GM19328 (cell line): ENCODE results near the gene RSKR.
"Not testable (repeated sequence)": the region's sequence is repeated elsewhere in the genome, so short reads cannot be mapped to it uniquely, and the experiment has no call there.

Experiments used
- ATAC-seq: cut with Tn5 transposase; IDR thresholded peaks from one replicate; pipeline ENCODE4 v1.9.1; 2021; ENCODE audit warnings: mild to moderate bottlenecking, moderate library complexity; ENCODE audit not compliant: unreplicated experiment

Gene RSKR

GRCh38 chr17:28624148-28624547, 10.2 kb upstream of the RSKR start:
- no peak for ATAC-seq

GRCh38 chr17:28623696-28624095, 9.7 kb upstream of the RSKR start:
- no peak for ATAC-seq

GRCh38 chr17:28622186-28622585, 8.2 kb upstream of the RSKR start:
- ATAC-seq = no peak

- ATAC-seq = no peak
Observed at GRCh38 chr17:28620010-28620409, 6.0 kb upstream of the RSKR start.

GRCh38 chr17:28618464-28618863, 4.5 kb upstream of the RSKR start:
- no peak for ATAC-seq

GRCh38 chr17:28616281-28616680, 2.3 kb upstream of the RSKR start:
- no peak for ATAC-seq

- no peak for ATAC-seq
Observed at GRCh38 chr17:28615260-28615940, 1.4 kb upstream of the RSKR start.

GRCh38 chr17:28612936-28613872, 781 bp downstream of the RSKR start:
- ATAC-seq = no peak

GRCh38 chr17:28612531-28612930, 1.5 kb downstream of the RSKR start:
- no peak for ATAC-seq

GRCh38 chr17:28610376-28610775, 3.6 kb downstream of the RSKR start:
- ATAC-seq = no peak

GRCh38 chr17:28604031-28604430, 10.0 kb downstream of the RSKR start:
- not testable (repeated sequence) for ATAC-seq

- peak; percentile 36 for ATAC-seq
Observed at GRCh38 chr17:28599311-28600184, 14.4 kb downstream of the RSKR start.

GRCh38 chr17:28598799-28599310, 15.1 kb downstream of the RSKR start, which contains the start of gene SPAG5:
Gene SPAG5, minus strand, starts transcription at chr17:28599025. Its CDS starts 79 bp downstream, at chr17:28598946.
- peak; percentile 72 for ATAC-seq

- no peak for ATAC-seq
Observed at GRCh38 chr17:28598389-28598788, 15.6 kb downstream of the RSKR start.

GRCh38 chr17:28597606-28598383, 16.2 kb downstream of the RSKR start:
- no peak for ATAC-seq

- ATAC-seq = no peak
Observed at GRCh38 chr17:28592260-28592659, 21.7 kb downstream of the RSKR start.

- ATAC-seq = no peak
Observed at GRCh38 chr17:28585851-28586250, 28.1 kb downstream of the RSKR start.

GRCh38 chr17:28584434-28584833, 29.6 kb downstream of the RSKR start:
- no peak for ATAC-seq

- ATAC-seq = no peak
Observed at GRCh38 chr17:28582513-28582912, 31.5 kb downstream of the RSKR start.

GRCh38 chr17:28580959-28581358, 33.0 kb downstream of the RSKR start:
- no peak for ATAC-seq
